Keratinocyte (primary cell): ENCODE measurements around the gene SUGCT. TPM values are rescaled to one million over a fixed set of nuclear protein-coding genes. Genes with fewer than 3 reads are reported as not detected.
A peak's percentile ranks its signal among the peaks of the same experiment; 100 is the strongest.

ENCODE experiments used
- DNase-seq: peaks from one replicate; pipeline ENCODE4 v3.0.0-alpha.2; 2011; ENCODE audit warnings: low read depth, missing footprints, low spot score
- FAIRE-seq: peaks from 2 replicates; lab custom pipeline; 2011; peaks lifted over from hg19 to GRCh38; lab: Jason Lieb, UNC
- H2AFZ ChIP-seq: 2 replicates; pipeline ENCODE4 v1.6.0; 2012; ENCODE audit warnings: low read length, control low read depth, inconsistent platforms; ENCODE audit not compliant: control insufficient read depth
- H3K27ac ChIP-seq: 2 replicates; pipeline ENCODE4 v1.5.1; 2011; ENCODE audit warnings: low read length; ENCODE audit not compliant: control insufficient read depth, insufficient read depth
- H3K27me3 ChIP-seq: 3 replicates; pipeline ENCODE4 v1.6.0; 2011; ENCODE audit warnings: low read length; ENCODE audit not compliant: control insufficient read depth, insufficient read depth; ENCODE audit errors: extremely low read depth
- H3K36me3 ChIP-seq, 2 experiments: 2 replicates in 1 of 2; 3 replicates in 1 of 2; pipeline ENCODE4 v1.5.1; 2011; ENCODE audit warnings: low read length in 2 of 2, mild to moderate bottlenecking in 1 of 2; ENCODE audit not compliant: control insufficient read depth in 2 of 2, insufficient read depth in 2 of 2; ENCODE audit errors: extremely low read depth in 1 of 2
- H3K4me1 ChIP-seq: 3 replicates; pipeline ENCODE4 v1.5.1; 2011; ENCODE audit warnings: low read length; ENCODE audit not compliant: control insufficient read depth, insufficient read depth; ENCODE audit errors: extremely low read depth
- H3K4me2 ChIP-seq: 3 replicates; pipeline ENCODE4 v1.6.0; 2011; ENCODE audit warnings: low read depth, low read length; ENCODE audit not compliant: control insufficient read depth, insufficient read depth; ENCODE audit errors: extremely low read depth
- H3K4me3 ChIP-seq, 3 experiments: fragments of 200-600 bp in 1 of 3; sonication (generic) in 1 of 3; 2 replicates in 2 of 3; 3 replicates in 1 of 3; pipeline ENCODE4 v1.5.1; 2011 to 2016; ENCODE audit warnings: low read length in 3 of 3, mild to moderate bottlenecking in 3 of 3, control low read depth in 2 of 3, inconsistent platforms in 1 of 3, low read depth in 1 of 3, mixed read lengths in 1 of 3, mixed run types in 1 of 3, moderate library complexity in 1 of 3; ENCODE audit not compliant: control insufficient read depth in 2 of 3, insufficient read depth in 2 of 3; ENCODE audit errors: extremely low read depth in 1 of 3
- H3K79me2 ChIP-seq: 2 replicates; pipeline ENCODE4 v1.6.0; 2012; ENCODE audit warnings: low read length; ENCODE audit not compliant: control insufficient read depth, insufficient read depth
- H3K9ac ChIP-seq: 3 replicates; pipeline ENCODE4 v1.6.0; 2011; ENCODE audit warnings: low read length; ENCODE audit not compliant: control insufficient read depth, insufficient read depth; ENCODE audit errors: extremely low read depth
- H3K9me1 ChIP-seq: 3 replicates; pipeline ENCODE4 v1.6.0; 2011; ENCODE audit warnings: low read length; ENCODE audit not compliant: control insufficient read depth, insufficient read depth; ENCODE audit errors: extremely low read depth
- H3K9me3 ChIP-seq: 2 replicates; pipeline ENCODE4 v1.5.1; 2012; ENCODE audit warnings: low read depth, low read length; ENCODE audit not compliant: control insufficient read depth
- H4K20me1 ChIP-seq: 3 replicates; pipeline ENCODE4 v1.6.0; 2011; ENCODE audit warnings: low read length; ENCODE audit not compliant: control insufficient read depth, insufficient read depth; ENCODE audit errors: extremely low read depth
- EZH2 ChIP-seq: IDR thresholded peaks from one replicate; pipeline ENCODE4 v1.6.1; 2012; ENCODE audit warnings: inconsistent platforms, mild to moderate bottlenecking, low read length, moderate library complexity
- dilution Hi-C: fragments of 300-500 bp; cut with MboI; formaldehyde crosslinking; loops from one replicate; pipeline ENCODE4 v1.7.0; 2020; ENCODE audit warnings: low sequenced_read_pairs; ENCODE audit not compliant: extremely low pct_ligation_motif_present
- polyA plus RNA-seq, 5 experiments: library from polyadenylated mRNA; depleted of rRNA in 3 of 5; stranded (reverse) in 3 of 5; stranded (forward) in 1 of 5; unstranded in 1 of 5; fragments of >200 nt; gene quantifications; 1 replicate in 1 of 5; 2 replicates in 3 of 5; 3 replicates in 1 of 5; pipeline versions ENCODE4 v1.2.1 to v1.2.3, GENCODE V29; 2011 to 2012; ENCODE audit warnings: missing spikeins in 2 of 5, low read depth in 1 of 5, low replicate concordance in 1 of 5
- TF ChIP-seq, protein P1 (sequence below), 3 experiments: IDR thresholded peaks in 1 of 3; conservative IDR thresholded peaks in 1 of 3; optimal IDR thresholded peaks in 1 of 3; 2 replicates in 2 of 3; 3 replicates in 1 of 3; pipeline versions ENCODE3 to v1.5.1; 2011; ENCODE audit warnings: low read length in 3 of 3, mild to moderate bottlenecking in 3 of 3, moderate library complexity in 2 of 3, control low read depth in 1 of 3, inconsistent platforms in 1 of 3; ENCODE audit not compliant: insufficient read depth in 2 of 3; ENCODE audit errors: extremely low read depth in 1 of 3

The SUGCT gene
- polyA plus RNA-seq, 1 donor (not counting 4 experiments of a cell fraction or from before 2014, with no cell fraction given) = 134 TPM

DNA sequence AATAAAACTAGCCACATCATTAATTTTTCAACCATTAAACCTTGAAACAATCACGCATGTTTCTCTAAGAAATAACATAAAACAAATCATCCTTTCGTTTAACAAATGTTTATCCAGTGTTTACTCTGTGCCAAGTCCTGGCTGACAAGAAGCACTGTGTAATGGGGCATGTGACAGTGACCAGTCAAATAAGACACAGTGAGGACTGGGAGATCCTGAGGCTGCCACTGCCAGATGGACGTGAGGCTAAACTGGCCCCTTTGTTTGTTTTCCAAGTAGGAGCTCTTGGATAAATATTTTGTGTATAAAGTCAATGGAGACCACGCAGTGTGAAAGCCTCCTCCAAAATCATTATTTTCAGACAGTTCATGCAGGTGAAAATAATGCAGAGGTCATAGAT lies 626.2 kb downstream of the SUGCT start:
- no peak overlapping the region for H3K4me2 ChIP-seq
- H3K9me3 ChIP-seq = no peaks in the 10 kb centered on the region
- no peaks in the 10 kb centered on the region for H3K4me1 ChIP-seq
- no peak overlapping the region for H3K4me3 ChIP-seq
- H3K79me2 ChIP-seq = no peaks in the 10 kb centered on the region
- H4K20me1 ChIP-seq = no peaks in the 10 kb centered on the region
- H3K36me3 ChIP-seq = no peaks in the 10 kb centered on the region
- no peak overlapping the region for H3K27ac ChIP-seq
- dilution Hi-C loops = no loop called here
- no peaks in the 10 kb centered on the region for H3K9me1 ChIP-seq
- FAIRE-seq = no peak
- DNase-seq = no peak
- no peak overlapping the region for H3K9ac ChIP-seq
- TF ChIP-seq EZH2 = no peak
- TF ChIP-seq, protein P1, sequence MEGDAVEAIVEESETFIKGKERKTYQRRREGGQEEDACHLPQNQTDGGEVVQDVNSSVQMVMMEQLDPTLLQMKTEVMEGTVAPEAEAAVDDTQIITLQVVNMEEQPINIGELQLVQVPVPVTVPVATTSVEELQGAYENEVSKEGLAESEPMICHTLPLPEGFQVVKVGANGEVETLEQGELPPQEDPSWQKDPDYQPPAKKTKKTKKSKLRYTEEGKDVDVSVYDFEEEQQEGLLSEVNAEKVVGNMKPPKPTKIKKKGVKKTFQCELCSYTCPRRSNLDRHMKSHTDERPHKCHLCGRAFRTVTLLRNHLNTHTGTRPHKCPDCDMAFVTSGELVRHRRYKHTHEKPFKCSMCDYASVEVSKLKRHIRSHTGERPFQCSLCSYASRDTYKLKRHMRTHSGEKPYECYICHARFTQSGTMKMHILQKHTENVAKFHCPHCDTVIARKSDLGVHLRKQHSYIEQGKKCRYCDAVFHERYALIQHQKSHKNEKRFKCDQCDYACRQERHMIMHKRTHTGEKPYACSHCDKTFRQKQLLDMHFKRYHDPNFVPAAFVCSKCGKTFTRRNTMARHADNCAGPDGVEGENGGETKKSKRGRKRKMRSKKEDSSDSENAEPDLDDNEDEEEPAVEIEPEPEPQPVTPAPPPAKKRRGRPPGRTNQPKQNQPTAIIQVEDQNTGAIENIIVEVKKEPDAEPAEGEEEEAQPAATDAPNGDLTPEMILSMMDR (optimal IDR thresholded peaks at IDR 0.05 in 1 of 3, IDR thresholded peaks at IDR 0.05 in 1 of 3, conservative IDR thresholded peaks at IDR 0.05 in 1 of 3; ENCODE audit: extremely low read depth in 1 of 3, insufficient read depth in 2 of 3, low read length in 3 of 3) = no peak
- H2AFZ ChIP-seq = no peak overlapping the region
- H3K27me3 ChIP-seq = no peaks in the 10 kb centered on the region

DNA sequence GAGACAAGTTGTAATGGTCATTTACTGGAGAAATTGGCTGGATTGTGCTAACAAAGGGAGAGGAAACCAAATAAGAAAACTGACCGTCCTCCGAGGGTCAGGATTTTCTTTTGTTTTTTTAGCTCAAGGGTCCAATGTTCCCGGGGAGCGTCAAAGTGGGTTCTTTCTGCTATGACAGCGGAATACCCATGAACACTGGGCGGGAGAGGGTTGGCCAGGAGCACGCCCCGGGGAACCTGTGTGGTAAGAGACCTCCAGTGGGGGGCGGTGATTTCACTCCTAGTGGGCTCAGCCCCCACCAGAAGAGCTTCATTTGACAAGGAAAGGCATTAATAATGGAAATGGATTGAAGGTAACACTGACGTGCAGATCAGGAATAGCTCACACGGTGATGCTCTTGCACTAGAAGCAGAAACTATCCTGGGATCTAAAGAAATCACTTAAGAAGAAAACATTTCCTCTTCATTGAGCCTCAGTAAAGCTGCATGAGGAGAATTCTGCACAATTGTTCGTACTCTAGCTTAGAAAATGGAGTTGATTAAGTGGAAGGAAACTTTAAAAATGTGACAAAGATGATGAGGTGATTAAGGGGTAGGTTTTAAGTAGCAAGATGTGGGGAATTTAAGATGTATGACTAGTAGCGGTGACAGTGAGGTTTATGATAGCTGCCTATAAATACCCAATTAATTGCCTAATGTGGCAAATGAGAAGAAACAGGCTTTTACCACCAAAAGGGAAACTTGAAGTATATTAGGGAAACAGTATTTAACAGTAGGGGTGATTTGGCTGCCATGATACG lies 627.2 kb downstream of the SUGCT start:
- H3K4me3 ChIP-seq = no peak overlapping the region
- dilution Hi-C loops = no loop called here
- H3K27me3 ChIP-seq = no peaks in the 10 kb centered on the region
- H3K9me3 ChIP-seq = no peaks in the 10 kb centered on the region
- FAIRE-seq = no peak
- no peaks in the 10 kb centered on the region for H3K36me3 ChIP-seq
- DNase-seq = no peak
- H3K4me1 ChIP-seq = no peaks in the 10 kb centered on the region
- no peak overlapping the region for H3K9ac ChIP-seq
- H3K9me1 ChIP-seq = no peaks in the 10 kb centered on the region
- TF ChIP-seq, protein P1 (optimal IDR thresholded peaks at IDR 0.05 in 1 of 3, IDR thresholded peaks at IDR 0.05 in 1 of 3, conservative IDR thresholded peaks at IDR 0.05 in 1 of 3; ENCODE audit: extremely low read depth in 1 of 3, insufficient read depth in 2 of 3, low read length in 3 of 3) = peak in 1 of 3 experiments; percentile 28
- no peak for TF ChIP-seq EZH2
- H3K27ac ChIP-seq = no peak overlapping the region
- H4K20me1 ChIP-seq = no peaks in the 10 kb centered on the region
- no peaks in the 10 kb centered on the region for H3K79me2 ChIP-seq
- no peak overlapping the region for H3K4me2 ChIP-seq
- no peak overlapping the region for H2AFZ ChIP-seq
